ENCODE results near the gene CCR1. TPM values are rescaled to one million over a fixed set of nuclear protein-coding genes. Genes with fewer than 3 reads are reported as not detected.
"Not testable (repeated sequence)": the region's sequence is repeated elsewhere in the genome, so short reads cannot be mapped to it uniquely, and the experiment has no call there.

The CCR1 gene
- total RNA-seq, 4 donors from 2014 or later = 0.77 to 9.1 (median 4.3) TPM

DNA sequence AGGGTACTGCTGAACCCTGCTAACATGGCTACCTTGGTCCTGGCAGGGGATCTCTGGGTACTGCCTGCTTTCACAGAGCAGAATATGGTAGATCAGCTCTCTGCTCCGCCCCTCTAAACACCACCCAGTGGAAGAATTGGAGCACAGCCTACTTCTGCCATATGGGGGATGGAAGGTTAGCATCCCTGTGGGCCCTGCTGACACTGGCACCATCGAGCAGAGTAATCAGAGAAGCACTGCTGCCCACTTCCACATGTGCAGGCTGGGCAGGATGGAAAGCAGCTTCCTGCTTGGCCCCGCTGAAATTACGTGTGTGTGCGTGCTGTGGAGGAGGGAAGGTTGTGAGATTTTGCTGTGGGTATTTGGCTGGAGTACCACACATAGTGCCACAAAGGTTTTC, 24.8 kb downstream of the CCR1 start:
- H3K27ac ChIP-seq = no peak overlapping the region
- H3K27me3 ChIP-seq = no peaks in the 10 kb centered on the region
- TF ChIP-seq POLR2A (IDR thresholded peaks at IDR 0.05) (no peak), CTCF (IDR thresholded peaks at IDR 0.05) (no peak)
- no peak overlapping the region for H3K4me3 ChIP-seq
- intact Hi-C loops (cut with DNase I; ENCODE audit: low total_unique reads) = no loop called here
- H3K36me3 ChIP-seq = no peaks in the 10 kb centered on the region
- H3K9me3 ChIP-seq = no peaks in the 10 kb centered on the region
- H3K4me1 ChIP-seq = no peaks in the 10 kb centered on the region
- no peak for DNase-seq

GRCh38 chr3:46168583-46169345, 39.3 kb downstream of the CCR1 start:
- no peaks in the 10 kb centered on the region for H3K27me3 ChIP-seq
- no peak for TF ChIP-seq CTCF (IDR thresholded peaks at IDR 0.05)
- no peak for TF ChIP-seq POLR2A (IDR thresholded peaks at IDR 0.05)
- intact Hi-C loops (cut with DNase I; ENCODE audit: low total_unique reads) = no loop called here
- no peaks in the 10 kb centered on the region for H3K9me3 ChIP-seq
- H3K4me3 ChIP-seq = no peak overlapping the region
- H3K4me1 ChIP-seq = no peaks in the 10 kb centered on the region
- no peak for DNase-seq
- H3K27ac ChIP-seq = no peak overlapping the region
- H3K36me3 ChIP-seq = no peaks in the 10 kb centered on the region

DNA sequence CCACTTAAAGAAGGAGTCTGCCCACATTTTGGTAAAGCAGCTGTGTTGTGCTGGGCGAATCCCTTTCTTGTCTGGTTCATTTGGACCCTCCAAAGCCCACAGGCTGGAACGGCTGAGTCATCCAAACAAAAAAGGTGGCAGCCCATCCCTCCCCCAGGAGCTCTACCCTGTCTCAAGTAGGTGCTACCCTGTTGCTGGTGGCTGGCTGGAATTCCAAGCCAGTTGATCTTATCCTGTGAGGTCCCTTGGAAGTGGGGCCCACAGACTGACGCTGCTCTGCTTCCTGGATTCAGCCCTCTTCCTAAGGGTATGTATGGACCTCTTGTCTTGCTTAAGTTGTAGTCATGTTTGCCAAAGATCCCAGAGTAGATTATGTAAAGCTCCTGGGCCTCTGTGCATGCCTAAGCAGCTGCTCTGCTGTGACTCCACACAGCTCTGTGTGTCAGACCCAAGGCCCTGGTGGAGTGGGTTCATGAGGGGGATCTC, 44.5 kb downstream of the CCR1 start:
- DNase-seq = no peak
- no peak for TF ChIP-seq CTCF (IDR thresholded peaks at IDR 0.05)
- no peak for TF ChIP-seq POLR2A (IDR thresholded peaks at IDR 0.05)
- no peaks in the 10 kb centered on the region for H3K36me3 ChIP-seq
- no peaks in the 10 kb centered on the region for H3K27me3 ChIP-seq
- H3K9me3 ChIP-seq = no peaks in the 10 kb centered on the region
- H3K4me1 ChIP-seq = no peaks in the 10 kb centered on the region
- H3K27ac ChIP-seq = no peak overlapping the region
- intact Hi-C loops (cut with DNase I; ENCODE audit: low total_unique reads) = no loop called here
- H3K4me3 ChIP-seq = no peak overlapping the region

- H3K36me3 ChIP-seq = no peaks in the 10 kb centered on the region
- H3K4me1 ChIP-seq = no peaks in the 10 kb centered on the region
- intact Hi-C loops (cut with DNase I; ENCODE audit: low total_unique reads) = no loop called here
- no peaks in the 10 kb centered on the region for H3K9me3 ChIP-seq
- no peak for DNase-seq
- H3K4me3 ChIP-seq = no peak overlapping the region
- H3K27ac ChIP-seq = no peak overlapping the region
- H3K27me3 ChIP-seq = no peaks in the 10 kb centered on the region
- no peak for TF ChIP-seq CTCF (IDR thresholded peaks at IDR 0.05)
- no peak for TF ChIP-seq POLR2A (IDR thresholded peaks at IDR 0.05)
Observed at GRCh38 chr3:46162975-46163555, 45.0 kb downstream of the CCR1 start.

GRCh38 chr3:46157685-46158084, 50.4 kb downstream of the CCR1 start:
- intact Hi-C loops (cut with DNase I; ENCODE audit: low total_unique reads); H3K27ac ChIP-seq; H3K27me3 ChIP-seq; H3K4me3 ChIP-seq; DNase-seq; H3K9me3 ChIP-seq; H3K36me3 ChIP-seq; H3K4me1 ChIP-seq: not testable (repeated sequence)

Data from uterus (tissue), 4 donors.